ENCODE results near the gene PSMG1. TPM values are rescaled to one million over a fixed set of nuclear protein-coding genes. Genes with fewer than 3 reads are reported as not detected.

Gene PSMG1
- total and polyA plus RNA-seq, 2 donors (not counting 3 experiments of a cell fraction or from before 2014, with no cell fraction given), result 43.2 to 75.9 TPM

GRCh38 chr21:39134288-39134810 lies 48.9 kb downstream of the PSMG1 start:
- H4K20me1 ChIP-seq (replicated peaks; ENCODE audit: control insufficient read depth, extremely low read depth, insufficient read depth, low read length), result no peaks in the 10 kb centered on the region
- TF ChIP-seq MAX (IDR thresholded peaks at IDR 0.05; ENCODE audit: insufficient read depth, insufficient read length) (no peak), GATA2 (IDR thresholded peaks at IDR 0.05; ENCODE audit: insufficient read depth, insufficient read length, low read depth, low read length) (no peak), JUN (IDR thresholded peaks at IDR 0.05; ENCODE audit: borderline replicate concordance, insufficient read depth, insufficient read length, low read depth) (no peak), FOS (IDR thresholded peaks at IDR 0.05; ENCODE audit: borderline replicate concordance, insufficient read depth, low read length) (no peak), POLR2A (IDR thresholded peaks at IDR 0.05; ENCODE audit: low read depth, low read length) (no peak), POLR2AphosphoS5 (IDR thresholded peaks at IDR 0.05; ENCODE audit: insufficient read depth, low read depth, low read length) (no peak), MYC (IDR thresholded peaks at IDR 0.05; ENCODE audit: low read depth, low read length) (no peak), EZH2 (IDR thresholded peaks at IDR 0.05; ENCODE audit: borderline replicate concordance, low read depth, low read length, severe bottlenecking) (no peak), CTCF (IDR thresholded peaks at IDR 0.05; ENCODE audit: extremely low read depth in 1 of 2, insufficient read depth in 1 of 2, low read depth in 1 of 2, low read length in 2 of 2) (no peak)
- H3K9ac ChIP-seq (replicated peaks; ENCODE audit: extremely low read depth, insufficient read depth, low read length), result no peak overlapping the region
- H3K4me3 ChIP-seq (replicated peaks in 1 of 3; ENCODE audit: insufficient read depth in 1 of 3, low read depth in 1 of 3, low read length in 3 of 3), result no peak overlapping the region
- H3K4me1 ChIP-seq (ENCODE audit: control insufficient read depth, extremely low read depth, insufficient read depth, low read length), result no peaks in the 10 kb centered on the region
- BruUV-seq (replicated peaks), result no TSS peak
- no peak overlapping the region for H3K27ac ChIP-seq (ENCODE audit: insufficient read depth, low read depth, low read length)
- no peaks in the 10 kb centered on the region for H3K79me2 ChIP-seq (ENCODE audit: control insufficient read depth, insufficient read depth, low read length)
- dilution Hi-C loops (cut with MboI; ENCODE audit: extremely low pct_ligation_motif_present, low sequenced_read_pairs) (no loop called here), intact Hi-C loops (cut with micrococcal nuclease) (no loop called here)
- H2AFZ ChIP-seq (ENCODE audit: low read depth, low read length), result no peak overlapping the region
- peaks cover 0 to 2% of the 10 kb centered on the region in 2 experiments for H3K27me3 ChIP-seq (ENCODE audit: control insufficient read depth in 2 of 2, insufficient read depth in 2 of 2, low read length in 2 of 2)
- no peaks in the 10 kb centered on the region for H3K9me1 ChIP-seq (replicated peaks; ENCODE audit: control insufficient read depth, extremely low read depth, insufficient read depth, low read length)
- no peaks in the 10 kb centered on the region for H3K9me3 ChIP-seq (replicated peaks; ENCODE audit: control insufficient read depth, insufficient read depth, low read length)
- ChIA-PET POLR2A (no interaction called here), CTCF (interaction anchor here (0.8 to 1.5 kb wide), 3 partner anchors 400 to 629 kb away, joined by 4 to 11 read pairs (median 4); no protein-coding TSS in a partner anchor)
- DNase-seq (ENCODE audit: low read depth, low spot score) (no peak), FAIRE-seq (no peak)
- no peaks in the 10 kb centered on the region for H3K36me3 ChIP-seq (ENCODE audit: control insufficient read depth in 2 of 2, extremely low read depth in 1 of 2, insufficient read depth in 2 of 2, low read length in 2 of 2)
- H3K4me2 ChIP-seq (ENCODE audit: insufficient read depth, low read length), result no peak overlapping the region
